AG09309 (cell line): ENCODE data around the gene GPR107.

Experiments
- DNase-seq: peaks from one replicate; pipeline ENCODE4 v3.0.0-alpha.2; 2010; ENCODE audit warnings: low read depth
- H3K4me3 ChIP-seq: 2 replicates; pipeline ENCODE4 v1.5.1; 2011; ENCODE audit warnings: mild to moderate bottlenecking, low read depth, low read length, moderate library complexity; ENCODE audit not compliant: control insufficient read depth
- CTCF ChIP-seq: IDR thresholded peaks from 2 replicates; pipeline ENCODE4 v1.5.1; 2011; ENCODE audit warnings: mild to moderate bottlenecking, low read depth, low read length, inconsistent platforms; ENCODE audit not compliant: insufficient read depth, control insufficient read depth; ENCODE audit errors: missing control alignments

GPR107 gene

DNA sequence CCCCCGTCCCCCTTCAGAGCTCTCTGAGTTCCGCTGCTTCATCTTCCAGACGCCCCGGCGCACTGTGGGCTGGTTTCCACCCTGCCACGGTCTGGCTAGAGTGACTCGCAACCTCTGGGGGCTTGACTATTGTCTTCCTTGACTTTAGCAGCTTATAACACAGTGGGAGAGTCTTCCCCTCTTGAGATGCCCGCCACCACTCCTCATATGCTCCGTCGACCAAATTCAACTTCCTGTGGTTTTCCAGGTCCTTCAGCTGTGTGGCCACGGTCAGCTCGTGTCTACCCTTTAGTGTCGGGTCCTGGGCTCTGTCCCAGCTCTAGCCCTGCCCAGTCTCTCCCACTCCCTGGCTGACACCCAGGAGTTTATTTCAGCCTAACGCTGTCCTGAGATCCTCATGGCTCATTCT, 90.3 kb downstream of the GPR107 start:
- no peak overlapping the region for H3K4me3 ChIP-seq
- TF ChIP-seq CTCF: no peak
- no peak for DNase-seq

DNA sequence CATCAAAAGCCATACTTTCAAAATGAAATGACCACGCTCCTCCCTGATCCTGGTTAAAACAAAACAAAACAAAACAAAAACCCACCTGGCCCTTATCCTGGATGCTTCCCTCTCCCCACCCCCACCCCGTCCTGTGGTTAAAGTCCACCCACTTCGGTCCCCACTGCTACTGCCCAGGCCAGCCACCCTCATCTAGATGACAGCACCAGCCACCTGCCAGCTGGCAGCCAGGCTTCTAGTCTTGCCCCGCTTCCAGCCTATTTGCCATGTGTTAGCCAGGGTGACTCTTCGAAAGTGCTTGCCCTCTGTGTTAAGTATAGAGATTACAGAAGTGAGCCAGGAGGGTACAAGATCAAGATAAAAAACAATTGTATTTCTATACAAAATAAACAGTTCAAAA, 91.0 kb downstream of the GPR107 start:
- TF ChIP-seq CTCF: no peak
- H3K4me3 ChIP-seq: no peak overlapping the region
- no peak for DNase-seq

GRCh38 chr9:130145658-130146057, 92.0 kb downstream of the GPR107 start:
- H3K4me3 ChIP-seq: no peak overlapping the region
- no peak for TF ChIP-seq CTCF
- DNase-seq: no peak

DNA sequence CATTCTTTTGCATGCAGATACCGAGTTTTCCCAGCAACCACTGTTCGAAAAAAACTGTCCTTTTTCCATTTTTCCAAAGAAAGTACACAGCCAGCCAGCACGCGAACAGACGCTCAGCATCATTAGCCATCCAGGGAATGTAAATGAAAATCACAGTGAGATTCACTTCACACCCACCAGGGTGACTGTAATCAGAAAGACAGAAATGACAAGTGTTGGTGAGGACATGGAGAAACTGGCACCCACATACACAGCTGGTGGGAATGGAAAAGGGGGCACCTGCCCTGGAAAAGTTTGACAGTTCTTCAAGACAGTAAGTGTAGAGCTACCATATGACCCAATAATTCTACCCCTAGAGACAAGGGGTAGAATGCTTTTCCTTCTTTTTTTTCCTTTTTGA, 93.5 kb downstream of the GPR107 start:
- H3K4me3 ChIP-seq: no peak overlapping the region
- DNase-seq: no peak
- TF ChIP-seq CTCF: no peak

GRCh38 chr9:130147910-130148309, 94.2 kb downstream of the GPR107 start:
- TF ChIP-seq CTCF: no peak
- DNase-seq: no peak
- H3K4me3 ChIP-seq: no peak overlapping the region

DNA sequence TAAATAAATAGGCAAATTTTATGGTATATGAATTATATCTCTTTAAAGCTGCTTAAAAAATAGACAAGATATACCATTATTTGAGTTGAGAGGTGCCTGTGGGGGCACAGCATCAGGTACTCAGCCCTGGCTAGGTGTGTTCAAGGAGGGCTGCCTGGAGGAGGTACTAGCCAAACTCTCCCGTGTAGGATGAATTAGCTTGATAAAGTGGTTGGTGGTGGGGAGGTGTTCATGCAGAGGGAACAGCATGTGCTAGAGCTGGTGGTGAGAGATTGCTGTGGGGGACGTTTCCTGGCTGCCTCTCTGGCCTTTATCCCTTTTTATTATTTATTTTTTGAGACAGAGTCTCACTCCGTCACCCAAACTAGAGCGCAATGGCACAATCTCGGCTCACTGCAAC, 95.3 kb downstream of the GPR107 start:
- no peak for TF ChIP-seq CTCF
- no peak for DNase-seq
- H3K4me3 ChIP-seq: no peak overlapping the region

DNA sequence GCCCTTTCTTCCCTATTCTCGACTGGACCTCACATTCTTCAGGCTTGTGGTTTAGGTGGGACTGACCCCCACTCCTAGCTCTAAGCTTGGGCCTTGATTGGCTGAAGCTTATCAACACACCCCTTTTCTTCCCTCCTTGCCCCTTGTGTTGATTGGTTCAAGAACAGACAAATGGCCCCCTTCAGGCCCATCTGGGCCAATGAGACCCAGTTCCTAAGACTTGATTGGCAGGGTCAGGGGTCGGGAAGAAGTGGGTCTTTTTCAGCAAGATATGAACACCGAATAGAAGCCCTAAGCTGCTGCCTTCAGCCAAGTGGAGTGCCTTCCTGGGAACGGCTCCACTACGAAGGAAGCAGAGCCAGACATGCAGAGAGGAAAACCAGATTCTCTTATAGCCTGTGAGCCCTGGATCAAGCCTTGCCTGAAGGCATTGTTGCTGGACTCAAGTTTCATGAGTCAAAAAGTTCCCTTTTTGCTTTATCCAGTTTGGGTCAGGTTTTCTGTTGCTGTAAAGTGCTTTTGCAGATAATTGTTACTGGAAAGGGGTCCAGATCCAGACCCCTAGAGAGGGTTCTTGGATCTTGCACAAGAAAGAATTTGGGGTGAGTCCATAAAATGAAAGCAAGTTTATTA, 96.1 kb downstream of the GPR107 start:
- no peak for DNase-seq
- H3K4me3 ChIP-seq: no peak overlapping the region
- no peak for TF ChIP-seq CTCF
